Loucy (cell line): Measurements from ENCODE around the gene FAM53A.

ENCODE experiments used
- EZH2phosphoT487 ChIP-seq: fragments of 200-600 bp; IDR thresholded peaks from 2 replicates; pipeline ENCODE4 v1.6.1; 2018; ENCODE audit warnings: antibody characterized with exemption, mild to moderate bottlenecking, moderate library complexity, borderline replicate concordance
- TF ChIP-seq, protein P1 (sequence below): fragments of 200-600 bp; sonication (generic); conservative IDR thresholded peaks from 2 replicates; pipeline ENCODE4 v1.5.1; 2014; ENCODE audit warnings: mild to moderate bottlenecking, antibody characterized with exemption, low read length

DNA sequence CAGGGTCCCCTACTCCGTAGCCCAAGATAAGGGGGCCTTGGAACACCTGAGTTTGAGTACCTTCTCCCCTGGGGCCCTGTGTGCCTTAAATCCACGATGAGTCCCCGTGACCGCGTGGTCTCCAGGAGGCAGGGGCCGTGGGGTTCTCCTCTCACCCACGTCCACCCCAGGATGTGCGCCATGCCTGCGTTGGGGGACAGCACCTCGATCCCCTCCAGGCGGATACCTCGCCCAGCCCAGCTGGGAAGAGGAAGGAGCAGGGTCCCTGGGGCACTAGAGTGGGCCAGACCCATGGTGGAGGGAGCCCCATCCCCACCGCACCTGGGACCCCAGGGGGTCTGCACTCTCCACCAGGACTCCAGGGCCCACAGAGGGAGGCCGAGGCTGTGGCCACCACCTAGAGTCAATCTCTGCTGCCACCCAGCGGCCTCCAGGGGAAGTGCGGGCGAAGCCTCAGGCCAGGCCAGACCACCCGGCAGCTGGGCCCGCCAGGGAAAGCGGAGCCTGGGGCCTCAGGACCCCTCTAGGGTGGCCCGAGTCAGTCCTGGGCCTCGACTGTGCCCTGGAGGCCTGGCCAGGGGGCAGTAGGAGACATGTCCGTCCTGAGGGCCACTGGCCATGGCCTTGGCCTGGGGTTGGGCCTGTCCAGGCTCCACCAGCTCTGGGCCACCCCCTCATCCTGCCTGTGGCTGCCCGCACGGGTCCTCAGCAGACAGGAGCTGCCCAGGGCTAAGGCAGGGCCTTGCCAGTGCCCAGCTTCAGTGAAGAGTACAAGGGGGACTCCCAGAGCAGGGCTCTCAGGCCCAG, 55.0 kb downstream of the FAM53A start:
- TF ChIP-seq, protein P1, sequence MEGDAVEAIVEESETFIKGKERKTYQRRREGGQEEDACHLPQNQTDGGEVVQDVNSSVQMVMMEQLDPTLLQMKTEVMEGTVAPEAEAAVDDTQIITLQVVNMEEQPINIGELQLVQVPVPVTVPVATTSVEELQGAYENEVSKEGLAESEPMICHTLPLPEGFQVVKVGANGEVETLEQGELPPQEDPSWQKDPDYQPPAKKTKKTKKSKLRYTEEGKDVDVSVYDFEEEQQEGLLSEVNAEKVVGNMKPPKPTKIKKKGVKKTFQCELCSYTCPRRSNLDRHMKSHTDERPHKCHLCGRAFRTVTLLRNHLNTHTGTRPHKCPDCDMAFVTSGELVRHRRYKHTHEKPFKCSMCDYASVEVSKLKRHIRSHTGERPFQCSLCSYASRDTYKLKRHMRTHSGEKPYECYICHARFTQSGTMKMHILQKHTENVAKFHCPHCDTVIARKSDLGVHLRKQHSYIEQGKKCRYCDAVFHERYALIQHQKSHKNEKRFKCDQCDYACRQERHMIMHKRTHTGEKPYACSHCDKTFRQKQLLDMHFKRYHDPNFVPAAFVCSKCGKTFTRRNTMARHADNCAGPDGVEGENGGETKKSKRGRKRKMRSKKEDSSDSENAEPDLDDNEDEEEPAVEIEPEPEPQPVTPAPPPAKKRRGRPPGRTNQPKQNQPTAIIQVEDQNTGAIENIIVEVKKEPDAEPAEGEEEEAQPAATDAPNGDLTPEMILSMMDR, result peak; percentile 88
- TF ChIP-seq EZH2phosphoT487, result no peak
